Lower leg skin (tissue), 4 donors: ENCODE results near the gene DENND6B. TPM values are rescaled to one million over a fixed set of nuclear protein-coding genes. Genes with fewer than 3 reads are reported as not detected.

ENCODE experiments used
- DNase-seq, 2 donors: peaks; one replicate each; pipeline ENCODE4 v3.0.0-alpha.2; 2019; ENCODE audit warnings: low spot score in 2 of 2
- H3K4me3 ChIP-seq: fragments of 200-600 bp; sonication (generic); 2 replicates; pipeline ENCODE4 v1.5.1; 2017; ENCODE audit warnings: mild to moderate bottlenecking, low read depth; ENCODE audit not compliant: poor library complexity, severe bottlenecking
- CTCF ChIP-seq, 3 donors: fragments of 450-650 bp; IDR thresholded peaks; one replicate each; pipeline ENCODE4 v1.5.1; 2016; ENCODE audit warnings: antibody characterized with exemption in 3 of 3, mild to moderate bottlenecking in 3 of 3, moderate library complexity in 2 of 3
- POLR2A ChIP-seq, 2 donors: fragments of 450-650 bp; IDR thresholded peaks; one replicate each; pipeline ENCODE4 v1.6.1; 2016 to 2017; ENCODE audit warnings: antibody characterized with exemption in 2 of 2, mild to moderate bottlenecking in 1 of 2, moderate library complexity in 1 of 2
- WGBS, 2 donors: methylation state at CpG; one replicate each; pipeline ENCODE4 v1.1.5; 2018; 5-methylcytosine and 5-hydroxymethylcytosine counted together
- intact Hi-C: fragments of 100-400 bp; cut with DNase I; formaldehyde crosslinking; loops from one replicate; pipeline ENCODE4 v1.15.0; 2023; ENCODE audit warnings: low total_unique reads
- total RNA-seq, 4 donors: library from RNA; depleted of rRNA; stranded (reverse); fragments of >200 nt; gene quantifications; one replicate each; pipeline ENCODE4 v1.1.0, GENCODE V29; 2016

Gene DENND6B
- total RNA-seq, 4 donors from 2014 or later: 0.97 to 8.8 (median 6.5) TPM

- 94 to 97% methylated on average over 14 to 20 of the region's 31 CpGs for WGBS, 2 donors
- no peak for DNase-seq
- TF ChIP-seq CTCF (IDR thresholded peaks at IDR 0.05) (no peak), POLR2A (IDR thresholded peaks at IDR 0.05) (no peak)
- no peak overlapping the region for H3K4me3 ChIP-seq
- intact Hi-C loops: no loop called here
Measured at GRCh38 chr22:50287731-50288130, 39.1 kb downstream of the DENND6B start.

GRCh38 chr22:50286701-50287318 is 40.0 kb downstream of the DENND6B start:
- 88 to 90% methylated on average over 14 to 40 of the region's 40 CpGs for WGBS, 2 donors
- no peak for DNase-seq
- TF ChIP-seq POLR2A (IDR thresholded peaks at IDR 0.05) (no peak), CTCF (IDR thresholded peaks at IDR 0.05) (no peak)
- no peak overlapping the region for H3K4me3 ChIP-seq
- intact Hi-C loops: no loop called here

GRCh38 chr22:50286275-50286674 is 40.5 kb downstream of the DENND6B start:
- no peak for DNase-seq
- TF ChIP-seq POLR2A (IDR thresholded peaks at IDR 0.05) (no peak), CTCF (IDR thresholded peaks at IDR 0.05) (no peak)
- no peak overlapping the region for H3K4me3 ChIP-seq
- WGBS, 2 donors: 77 to 78% methylated on average over 11 to 21 of the region's 21 CpGs
- intact Hi-C loops: no loop called here

- no peak for DNase-seq
- intact Hi-C loops: no loop called here
- TF ChIP-seq CTCF (IDR thresholded peaks at IDR 0.05) (no peak), POLR2A (IDR thresholded peaks at IDR 0.05) (no peak)
- 87 to 93% methylated on average over 20 to 25 of the region's 34 CpGs for WGBS, 2 donors
- H3K4me3 ChIP-seq: no peak overlapping the region
Measured at GRCh38 chr22:50285568-50286229, 41.1 kb downstream of the DENND6B start.

- no peak overlapping the region for H3K4me3 ChIP-seq
- TF ChIP-seq POLR2A (IDR thresholded peaks at IDR 0.05): no peak
- no peak for TF ChIP-seq CTCF (IDR thresholded peaks at IDR 0.05)
- intact Hi-C loops: no loop called here
- DNase-seq: no peak
- WGBS, 2 donors: 89 to 92% methylated on average over 5 to 9 of the region's 13 CpGs
Measured at GRCh38 chr22:50284479-50284878, 42.3 kb downstream of the DENND6B start.
